Stimulated activated CD8-positive, alpha-beta memory T cell treated with anti-CD3 and anti-CD28 coated beads, Interleukin-12 subunit alpha, Interleukin-12 subunit beta, amount 100 ng/mL, for 1 hour (primary cell): ENCODE data around the gene STK17B.

Source experiments
- DNase-seq: peaks from one replicate; pipeline ENCODE4 v3.0.0-alpha.2; 2020; ENCODE audit warnings: low read depth

Gene STK17B

GRCh38 chr2:196155575-196155974, 15.8 kb downstream of the STK17B start:
- no peak for DNase-seq

GRCh38 chr2:196153480-196153879, 17.9 kb downstream of the STK17B start:
- DNase-seq = no peak

DNA sequence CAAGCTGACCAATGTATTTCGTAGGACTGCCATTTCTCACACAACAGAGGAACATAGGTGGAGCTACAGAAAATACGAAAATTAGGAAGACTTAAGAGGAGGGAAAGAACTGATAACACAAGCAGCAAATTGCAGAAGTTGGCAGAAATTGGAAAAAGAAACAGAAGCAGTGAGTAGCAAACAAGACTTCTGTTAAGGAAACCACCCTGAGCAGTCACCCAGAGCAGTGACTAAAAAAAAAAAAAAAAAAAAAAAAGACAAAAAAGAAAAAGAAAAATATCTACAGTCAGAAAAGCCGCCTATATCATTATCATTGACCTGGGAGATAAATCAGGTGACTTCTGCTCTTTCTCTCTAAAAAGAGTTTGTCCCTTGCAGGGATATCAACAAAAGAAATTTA, 21.4 kb downstream of the STK17B start:
- DNase-seq = no peak

DNA sequence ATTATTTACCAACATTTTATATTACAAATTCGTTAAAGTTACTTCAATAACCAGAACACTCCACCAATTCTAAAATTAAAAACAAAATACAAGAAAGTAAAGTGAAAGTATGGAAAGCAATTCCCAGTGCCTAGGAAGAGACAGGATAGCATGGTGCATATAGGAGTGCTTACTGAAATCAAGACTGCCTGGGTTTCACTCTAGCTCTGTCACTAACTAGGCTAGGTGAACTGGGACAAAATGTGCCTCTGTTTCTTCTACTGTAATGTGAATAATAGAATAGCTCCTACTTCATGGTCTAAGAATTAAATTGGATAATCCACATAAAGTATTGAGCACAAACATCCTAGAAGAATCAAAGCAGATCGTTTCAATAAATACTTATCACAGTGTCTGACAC, 22.6 kb downstream of the STK17B start:
- no peak for DNase-seq

GRCh38 chr2:196145256-196145655, 26.1 kb downstream of the STK17B start:
- DNase-seq = no peak

DNA sequence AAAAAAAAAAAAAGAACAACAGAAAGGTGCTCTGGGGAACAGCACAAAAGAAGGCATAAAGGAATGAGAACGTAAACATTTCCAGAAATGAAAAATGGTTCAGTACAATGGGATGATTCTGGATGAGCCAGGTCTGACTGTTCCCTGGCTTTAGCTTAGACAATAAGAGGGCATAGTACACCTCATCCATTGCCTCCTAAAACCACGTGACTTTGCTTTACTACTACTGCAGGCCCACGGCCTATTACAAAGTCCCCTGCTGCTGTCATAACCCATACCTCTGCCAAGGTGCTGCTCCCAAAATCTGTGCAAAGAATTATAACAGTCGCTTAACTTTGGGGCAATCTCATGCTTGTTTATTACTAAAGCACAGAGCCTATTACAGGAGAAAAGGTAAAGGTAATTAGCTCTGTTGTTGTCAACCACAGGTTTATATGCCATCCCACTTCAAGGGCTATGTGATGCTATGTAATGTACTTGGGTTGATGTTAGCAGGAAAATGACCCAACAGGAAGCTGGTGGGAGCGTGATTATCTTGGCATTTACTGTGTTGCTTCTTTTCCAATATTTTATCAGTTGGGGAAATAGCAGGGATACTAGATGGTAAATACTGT, 26.8 kb downstream of the STK17B start:
- no peak for DNase-seq

DNA sequence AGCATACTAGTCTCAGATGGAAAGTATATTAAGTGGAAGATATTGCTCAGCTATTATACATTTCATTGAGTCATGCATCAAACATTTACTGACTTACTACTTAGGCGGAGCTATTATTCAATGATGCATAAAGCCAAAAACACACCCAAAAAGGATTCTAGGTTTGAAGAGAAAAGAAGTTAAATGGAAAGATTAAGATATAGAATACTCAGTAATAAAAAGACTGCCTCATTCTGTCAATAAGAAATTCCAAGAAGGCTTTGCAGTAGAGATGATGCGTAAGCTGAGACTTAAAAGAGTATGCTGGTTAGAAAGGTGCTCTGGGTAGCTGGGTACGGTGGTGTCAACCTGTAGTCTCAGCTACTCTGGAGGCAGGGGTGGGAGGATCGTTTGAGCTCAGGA, 27.6 kb downstream of the STK17B start:
- no peak for DNase-seq

DNA sequence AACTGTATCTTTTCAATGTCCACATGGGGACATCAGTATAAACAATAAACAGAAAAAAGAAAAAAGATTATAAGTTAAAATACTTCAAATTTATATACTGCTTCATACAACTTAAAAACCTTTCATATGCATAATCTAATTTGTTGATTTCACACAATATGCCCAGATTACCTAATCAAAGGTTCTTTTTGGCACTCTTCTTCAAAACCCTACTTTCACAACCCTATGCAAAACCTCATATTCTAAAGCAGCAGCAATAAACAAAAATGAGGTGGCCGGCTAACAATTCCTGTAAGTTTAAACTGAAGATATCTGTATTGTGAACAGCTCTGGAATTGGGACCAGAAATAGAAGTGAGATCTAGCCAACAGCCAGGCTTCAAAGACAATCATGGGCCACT, 28.6 kb downstream of the STK17B start:
- DNase-seq = no peak

- DNase-seq = no peak
Measured at GRCh38 chr2:196140213-196140612, 31.2 kb downstream of the STK17B start.

DNA sequence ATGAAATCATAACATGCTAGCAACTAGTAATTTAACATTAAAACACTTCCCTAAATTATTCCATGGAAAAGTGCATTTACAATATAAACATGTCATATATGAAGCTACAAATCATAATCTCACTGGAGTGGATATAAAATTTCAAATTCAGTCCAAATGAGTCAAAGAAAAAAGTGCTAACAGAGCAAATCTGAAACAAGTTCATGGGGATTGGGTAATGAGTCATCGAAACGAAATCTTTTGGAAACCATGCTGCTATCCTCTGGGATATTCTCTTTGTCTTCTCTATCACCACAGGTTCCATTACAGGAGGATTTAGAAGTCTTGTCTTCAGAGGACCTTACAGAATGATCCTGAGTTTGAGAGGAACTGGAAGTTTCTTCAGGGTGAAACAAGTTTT, 34.1 kb downstream of the STK17B start:
- no peak for DNase-seq

DNA sequence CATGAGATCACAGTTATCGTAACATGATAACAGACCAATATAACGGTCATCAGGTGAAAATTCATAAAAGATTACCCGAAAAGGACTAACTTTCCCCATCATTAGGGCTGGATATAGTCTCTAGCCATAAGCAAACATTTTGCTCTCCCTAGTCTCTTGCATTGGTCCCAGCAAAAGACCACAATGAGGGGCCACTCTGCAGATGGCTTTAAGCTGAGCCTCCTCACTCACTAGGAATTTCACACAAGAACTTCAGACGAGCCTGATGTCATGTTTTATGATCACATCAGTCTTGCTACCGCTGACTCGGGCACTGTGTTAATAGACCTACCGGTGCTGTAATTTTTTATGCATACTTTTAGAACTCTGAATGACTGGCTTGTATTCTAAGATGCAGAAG, 35.2 kb downstream of the STK17B start:
- no peak for DNase-seq

- no peak for DNase-seq
Measured at GRCh38 chr2:196131949-196132925, 39.1 kb downstream of the STK17B start.

DNA sequence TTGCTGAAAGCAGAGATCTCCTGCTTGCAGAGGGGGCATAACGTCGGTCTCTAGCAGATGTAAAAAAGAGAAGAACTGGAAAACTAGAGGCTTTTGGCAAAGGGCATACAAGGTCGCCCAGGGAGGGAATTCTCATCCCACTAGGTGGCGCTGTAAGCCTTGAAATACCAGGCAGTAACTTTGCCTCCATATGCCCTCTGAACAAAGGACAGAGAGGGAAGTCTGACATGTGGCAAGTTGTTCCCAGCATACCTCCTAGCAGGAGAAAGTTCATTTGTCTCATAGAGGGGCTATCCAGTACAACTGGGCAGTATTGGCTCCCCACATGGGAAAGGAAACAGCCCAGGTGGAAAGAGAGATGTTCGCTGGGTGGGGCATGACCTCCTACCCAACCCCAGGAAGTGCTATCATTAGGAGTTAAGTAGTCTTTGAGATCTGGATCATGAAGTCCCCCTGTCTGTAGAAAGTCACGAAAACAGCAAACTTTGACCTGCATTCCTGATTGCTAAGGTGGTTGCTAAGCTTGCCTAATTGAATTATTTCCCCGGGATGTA, 39.9 kb downstream of the STK17B start:
- DNase-seq = peak; percentile 45

DNA sequence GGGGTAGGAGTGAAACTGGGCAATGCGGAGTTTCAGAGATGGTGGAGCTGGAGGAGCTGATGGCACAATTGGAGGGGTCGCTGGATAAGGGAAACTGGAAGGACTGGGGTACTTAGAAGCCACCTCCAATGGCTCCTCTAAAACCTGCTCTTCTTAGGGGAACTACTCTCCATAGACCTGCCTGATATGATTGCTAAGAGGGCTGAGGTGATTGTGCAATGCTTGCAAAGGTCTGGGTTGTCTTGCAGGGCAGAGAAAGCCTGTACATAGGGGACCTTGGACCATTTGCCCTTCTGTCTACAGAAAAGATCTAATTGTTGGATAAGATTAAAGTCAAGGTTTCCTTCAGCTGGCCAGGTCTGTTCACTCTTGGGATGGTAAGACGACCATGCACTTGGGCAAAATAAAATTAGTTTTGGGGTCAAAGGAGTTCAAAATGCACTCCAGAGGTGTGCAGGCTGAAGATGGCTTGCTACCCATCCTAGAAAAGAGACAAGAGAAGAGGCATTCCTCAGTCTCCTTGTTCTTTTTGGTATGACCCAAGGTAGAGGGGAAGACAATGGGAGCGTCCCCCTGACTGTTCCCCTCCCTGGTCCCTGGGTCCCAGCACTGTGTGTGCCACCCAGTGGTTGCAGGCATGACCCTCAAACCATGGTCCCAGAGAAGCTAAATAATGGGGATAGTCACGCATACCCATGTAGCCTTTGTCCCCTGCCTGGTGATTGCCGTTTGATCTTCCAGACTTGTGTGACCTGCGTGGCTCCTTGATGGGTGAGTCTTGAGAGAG, 41.1 kb downstream of the STK17B start:
- no peak for DNase-seq

DNA sequence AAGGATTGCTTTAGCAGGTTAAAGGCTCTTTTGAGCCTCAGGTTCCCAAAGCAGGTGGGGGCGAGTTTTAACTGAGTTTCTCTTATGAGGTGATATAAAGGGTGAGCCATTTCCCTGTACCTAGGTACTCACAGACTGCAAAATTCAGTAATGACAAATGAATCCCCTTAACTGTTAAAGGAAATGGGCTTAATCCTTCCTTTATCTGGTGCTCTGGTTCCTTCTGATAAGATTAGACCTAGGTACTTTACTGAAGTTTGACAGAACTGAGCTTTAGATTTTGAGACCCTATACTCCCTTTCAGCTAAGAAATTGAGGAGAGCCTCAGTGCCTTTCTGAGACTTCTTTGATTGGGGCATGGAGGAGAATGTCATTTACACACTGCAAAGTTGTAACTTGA, 42.6 kb downstream of the STK17B start:
- no peak for DNase-seq

- DNase-seq = no peak
Measured at GRCh38 chr2:196125596-196125995, 45.8 kb downstream of the STK17B start.

GRCh38 chr2:196123679-196124373, 47.6 kb downstream of the STK17B start:
- no peak for DNase-seq

DNA sequence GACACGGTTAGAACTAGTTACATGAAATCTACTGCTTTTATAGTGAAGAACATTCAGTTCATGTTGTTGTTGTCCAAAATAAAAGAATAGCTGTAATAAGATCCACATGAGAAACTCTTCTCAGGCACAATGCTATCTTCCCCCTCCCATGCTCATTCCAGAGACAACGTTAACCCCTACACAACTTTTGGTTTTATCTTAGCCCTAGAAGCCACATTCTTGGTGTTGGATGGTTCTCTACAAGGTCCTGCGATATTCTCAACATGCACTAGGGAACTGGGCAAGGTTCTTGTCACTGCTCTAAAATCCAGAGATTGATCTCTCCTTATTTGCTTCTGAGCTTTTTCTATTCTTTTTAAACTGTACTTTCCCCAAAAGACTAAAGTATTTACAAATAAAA, 51.5 kb downstream of the STK17B start:
- DNase-seq = no peak

GRCh38 chr2:196117214-196117705, 54.1 kb downstream of the STK17B start:
- DNase-seq = no peak

- no peak for DNase-seq
Measured at GRCh38 chr2:196113061-196113974, 58.1 kb downstream of the STK17B start.
